ENCODE measurements around the gene ACAD9. TPM values are rescaled to one million over a fixed set of nuclear protein-coding genes. Genes with fewer than 3 reads are reported as not detected.

The ACAD9 gene
- total RNA-seq, 1 donor from 2014 or later: 46.5 TPM

DNA sequence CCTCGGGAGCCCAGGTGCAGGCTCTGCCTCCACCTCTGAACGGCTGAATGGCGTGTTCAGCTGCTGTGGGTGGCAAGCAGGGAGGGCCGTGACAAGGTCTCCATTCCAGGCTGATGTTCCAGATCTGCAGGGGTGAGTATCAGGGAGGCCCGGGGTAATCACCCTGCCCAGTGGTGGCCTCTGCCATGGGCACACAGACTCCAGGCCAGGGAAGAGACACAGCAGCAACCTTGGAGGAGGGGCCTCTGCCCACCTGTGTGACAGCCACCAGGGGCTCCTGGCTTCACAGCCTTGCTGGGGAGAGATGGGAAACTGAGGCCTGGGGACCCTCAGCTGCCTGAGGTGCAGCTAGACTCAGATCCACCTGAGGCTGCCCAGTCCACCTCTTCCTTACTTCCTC lies 25.6 kb upstream of the ACAD9 start:
- TF ChIP-seq, protein P1, sequence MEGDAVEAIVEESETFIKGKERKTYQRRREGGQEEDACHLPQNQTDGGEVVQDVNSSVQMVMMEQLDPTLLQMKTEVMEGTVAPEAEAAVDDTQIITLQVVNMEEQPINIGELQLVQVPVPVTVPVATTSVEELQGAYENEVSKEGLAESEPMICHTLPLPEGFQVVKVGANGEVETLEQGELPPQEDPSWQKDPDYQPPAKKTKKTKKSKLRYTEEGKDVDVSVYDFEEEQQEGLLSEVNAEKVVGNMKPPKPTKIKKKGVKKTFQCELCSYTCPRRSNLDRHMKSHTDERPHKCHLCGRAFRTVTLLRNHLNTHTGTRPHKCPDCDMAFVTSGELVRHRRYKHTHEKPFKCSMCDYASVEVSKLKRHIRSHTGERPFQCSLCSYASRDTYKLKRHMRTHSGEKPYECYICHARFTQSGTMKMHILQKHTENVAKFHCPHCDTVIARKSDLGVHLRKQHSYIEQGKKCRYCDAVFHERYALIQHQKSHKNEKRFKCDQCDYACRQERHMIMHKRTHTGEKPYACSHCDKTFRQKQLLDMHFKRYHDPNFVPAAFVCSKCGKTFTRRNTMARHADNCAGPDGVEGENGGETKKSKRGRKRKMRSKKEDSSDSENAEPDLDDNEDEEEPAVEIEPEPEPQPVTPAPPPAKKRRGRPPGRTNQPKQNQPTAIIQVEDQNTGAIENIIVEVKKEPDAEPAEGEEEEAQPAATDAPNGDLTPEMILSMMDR (IDR thresholded peaks at IDR 0.05; ENCODE audit: unreplicated experiment): no peak
- Mint-ChIP-seq H3K4me3 (ENCODE audit: unreplicated experiment) (no peak overlapping the region), H3K27ac (ENCODE audit: unreplicated experiment) (peak overlapping the region; percentile 30), H3K4me1 (ENCODE audit: unreplicated experiment) (no peaks in the 10 kb centered on the region), H3K9me3 (ENCODE audit: unreplicated experiment) (peaks cover 25% of the 10 kb centered on the region), H3K36me3 (ENCODE audit: low read depth, unreplicated experiment) (peaks cover 30% of the 10 kb centered on the region), H3K27me3 (ENCODE audit: unreplicated experiment) (no peaks in the 10 kb centered on the region)
- DNase-seq (ENCODE audit: low spot score): no peak

DNA sequence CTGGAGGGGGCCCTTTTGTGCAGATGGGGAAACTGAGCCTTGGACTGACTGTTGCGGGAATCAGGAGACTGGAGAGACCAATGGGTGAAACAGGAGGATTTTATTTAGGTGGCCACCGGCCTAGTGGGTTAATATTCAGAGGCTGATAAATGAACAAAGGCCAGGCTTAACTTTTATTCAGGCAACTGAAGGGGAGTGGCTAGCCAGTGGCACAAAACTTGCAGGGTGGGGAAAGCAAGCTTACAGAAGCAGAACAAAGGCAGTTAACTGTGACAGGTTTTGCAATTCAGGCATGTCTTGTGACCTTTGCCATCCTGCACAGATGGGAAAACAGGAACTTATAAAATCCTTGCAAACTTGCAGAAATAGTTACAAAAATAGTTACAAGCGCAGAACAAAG lies 24.9 kb upstream of the ACAD9 start:
- Mint-ChIP-seq H3K36me3 (ENCODE audit: low read depth, unreplicated experiment) (peaks cover 36% of the 10 kb centered on the region), H3K4me1 (ENCODE audit: unreplicated experiment) (no peaks in the 10 kb centered on the region), H3K27ac (ENCODE audit: unreplicated experiment) (no peak overlapping the region), H3K27me3 (ENCODE audit: unreplicated experiment) (no peaks in the 10 kb centered on the region), H3K4me3 (ENCODE audit: unreplicated experiment) (no peak overlapping the region), H3K9me3 (ENCODE audit: unreplicated experiment) (peaks cover 30% of the 10 kb centered on the region)
- no peak for DNase-seq (ENCODE audit: low spot score)
- TF ChIP-seq, protein P1 (IDR thresholded peaks at IDR 0.05; ENCODE audit: unreplicated experiment): no peak

DNA sequence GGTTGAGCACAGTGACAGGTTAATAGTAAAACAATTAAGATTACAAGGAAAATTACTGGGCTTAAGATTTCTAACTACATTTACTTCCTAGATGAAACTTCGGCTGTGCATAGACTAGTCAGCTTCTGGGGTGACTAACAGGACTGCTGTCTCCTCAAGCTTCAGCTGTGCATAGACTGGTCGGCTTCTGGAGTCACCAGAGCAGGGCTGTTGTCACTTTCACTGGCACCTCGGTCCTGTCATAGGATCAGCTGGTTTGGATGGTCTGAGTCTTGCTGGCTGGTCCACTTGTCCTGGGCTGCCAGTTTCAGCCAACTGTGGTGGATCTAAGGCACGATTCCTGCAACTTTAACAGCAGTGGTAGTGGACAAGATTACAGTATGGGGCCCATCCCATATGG lies 23.9 kb upstream of the ACAD9 start:
- Mint-ChIP-seq H3K4me1 (ENCODE audit: unreplicated experiment) (no peaks in the 10 kb centered on the region), H3K27me3 (ENCODE audit: unreplicated experiment) (no peaks in the 10 kb centered on the region), H3K36me3 (ENCODE audit: low read depth, unreplicated experiment) (peaks cover 41% of the 10 kb centered on the region), H3K4me3 (ENCODE audit: unreplicated experiment) (peak overlapping the region; percentile 72), H3K9me3 (ENCODE audit: unreplicated experiment) (peaks cover 34% of the 10 kb centered on the region), H3K27ac (ENCODE audit: unreplicated experiment) (no peak overlapping the region)
- no peak for DNase-seq (ENCODE audit: low spot score)
- TF ChIP-seq, protein P1 (IDR thresholded peaks at IDR 0.05; ENCODE audit: unreplicated experiment): no peak

DNA sequence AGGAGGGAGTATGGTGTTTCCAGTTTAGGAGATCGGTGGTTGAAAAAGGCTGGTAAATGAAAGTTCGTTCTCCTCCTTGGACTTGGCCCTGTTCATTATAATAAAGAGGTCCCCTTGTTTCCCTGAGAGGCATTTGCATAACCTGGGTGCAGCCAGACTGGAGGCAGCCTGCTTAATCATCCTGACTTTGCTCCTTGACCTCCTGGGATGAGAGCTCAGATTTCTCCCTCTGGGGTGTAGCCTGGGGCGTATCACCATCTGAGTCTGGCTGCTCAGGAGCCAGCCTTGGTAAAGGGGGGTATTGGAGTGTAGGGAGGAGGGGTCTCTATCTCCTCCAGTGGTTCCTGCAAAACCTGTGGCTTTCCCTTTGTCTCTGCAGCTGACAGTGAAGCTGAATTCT lies 21.3 kb upstream of the ACAD9 start:
- H3K4me3 Mint-ChIP-seq (ENCODE audit: unreplicated experiment): no peak overlapping the region
- H3K4me1 Mint-ChIP-seq (ENCODE audit: unreplicated experiment): no peaks in the 10 kb centered on the region
- H3K36me3 Mint-ChIP-seq (ENCODE audit: low read depth, unreplicated experiment): peaks cover 53% of the 10 kb centered on the region
- peaks cover 34% of the 10 kb centered on the region for H3K9me3 Mint-ChIP-seq (ENCODE audit: unreplicated experiment)
- H3K27me3 Mint-ChIP-seq (ENCODE audit: unreplicated experiment): peaks cover 1% of the 10 kb centered on the region
- no peak overlapping the region for H3K27ac Mint-ChIP-seq (ENCODE audit: unreplicated experiment)
- DNase-seq (ENCODE audit: low spot score): no peak
- TF ChIP-seq, protein P1 (IDR thresholded peaks at IDR 0.05; ENCODE audit: unreplicated experiment): no peak

DNA sequence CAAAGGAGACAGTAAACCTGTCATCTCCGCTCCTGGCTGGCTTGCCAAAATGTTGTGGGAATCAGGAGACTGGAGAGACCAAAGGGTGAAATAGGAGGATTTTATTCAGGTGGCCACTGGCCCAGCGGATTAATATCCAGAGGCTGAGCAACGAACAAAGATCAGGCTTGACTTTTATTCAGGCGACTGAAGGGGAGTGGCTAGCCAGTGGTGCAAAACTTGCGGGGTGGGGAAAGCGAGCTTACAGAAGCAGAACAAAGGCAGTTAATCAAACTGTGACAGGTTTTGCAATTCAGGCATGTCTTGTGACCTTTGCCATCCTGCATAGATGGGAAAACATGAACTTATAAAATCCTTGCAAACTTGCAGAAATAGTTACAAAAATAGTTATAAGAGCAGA lies 19.8 kb upstream of the ACAD9 start:
- H3K27me3 Mint-ChIP-seq (ENCODE audit: unreplicated experiment): peaks cover 1% of the 10 kb centered on the region
- H3K27ac Mint-ChIP-seq (ENCODE audit: unreplicated experiment): no peak overlapping the region
- peaks cover 5% of the 10 kb centered on the region for H3K4me1 Mint-ChIP-seq (ENCODE audit: unreplicated experiment)
- peaks cover 51% of the 10 kb centered on the region for H3K36me3 Mint-ChIP-seq (ENCODE audit: low read depth, unreplicated experiment)
- TF ChIP-seq, protein P1 (IDR thresholded peaks at IDR 0.05; ENCODE audit: unreplicated experiment): no peak
- H3K4me3 Mint-ChIP-seq (ENCODE audit: unreplicated experiment): peak overlapping the region; percentile 67
- DNase-seq (ENCODE audit: low spot score): no peak
- H3K9me3 Mint-ChIP-seq (ENCODE audit: unreplicated experiment): peaks cover 25% of the 10 kb centered on the region

All from endothelial cell (in vitro differentiated cells).